Esophagus squamous epithelium (tissue), 4 donors: ENCODE data around the gene BMERB1.

Experiments
- CTCF ChIP-seq, 6 experiments: fragments of 450-650 bp in 4 of 6; fragments of 200-600 bp in 2 of 6; sonication (generic) in 2 of 6; IDR thresholded peaks; one replicate each; pipeline ENCODE4 v1.5.1; 2016 to 2019; ENCODE audit warnings: antibody characterized with exemption in 6 of 6, mild to moderate bottlenecking in 4 of 6, moderate library complexity in 4 of 6
- POLR2A ChIP-seq, 4 donors: fragments of 450-650 bp; IDR thresholded peaks; one replicate each; pipeline ENCODE4 v1.6.1; 2017; ENCODE audit warnings: antibody characterized with exemption in 4 of 4, mild to moderate bottlenecking in 4 of 4, moderate library complexity in 3 of 4

DNA sequence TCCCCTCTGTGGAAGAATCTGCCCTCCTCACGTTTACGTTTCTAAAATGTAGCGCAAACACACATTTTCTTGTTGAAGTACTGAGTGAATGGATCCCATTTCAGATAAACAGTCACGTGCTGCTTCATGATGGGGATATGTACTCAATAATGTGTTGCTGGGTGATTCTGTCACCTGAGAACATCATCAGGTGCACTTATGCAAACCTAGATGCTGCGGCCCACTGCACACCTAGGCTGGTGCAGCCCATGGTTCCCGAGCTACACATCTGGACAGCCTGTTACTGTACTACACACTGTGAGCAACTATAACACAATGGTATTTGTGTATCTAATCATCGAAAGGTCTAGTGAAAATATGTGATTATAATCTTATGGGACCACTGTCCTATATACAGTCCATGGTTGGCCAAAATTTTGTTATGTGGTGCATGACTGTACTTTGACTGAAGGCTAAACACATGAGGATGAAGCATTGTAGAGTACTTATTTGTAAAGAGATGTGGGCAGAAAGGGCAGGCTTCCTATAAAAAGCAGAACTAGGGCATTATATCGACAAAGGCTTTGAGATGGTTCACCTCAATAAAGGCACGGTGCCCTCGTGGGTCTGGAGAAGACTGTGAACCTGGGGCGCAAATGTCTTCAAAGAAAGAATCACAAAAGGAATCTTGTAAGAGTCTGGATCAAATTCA lies 182.2 kb downstream of the BMERB1 start:
- no peak for TF ChIP-seq POLR2A (IDR thresholded peaks at IDR 0.05)
- TF ChIP-seq CTCF (IDR thresholded peaks at IDR 0.05) = no peak
